Measurements from ENCODE around the gene ERICH2.

ERICH2 gene

DNA sequence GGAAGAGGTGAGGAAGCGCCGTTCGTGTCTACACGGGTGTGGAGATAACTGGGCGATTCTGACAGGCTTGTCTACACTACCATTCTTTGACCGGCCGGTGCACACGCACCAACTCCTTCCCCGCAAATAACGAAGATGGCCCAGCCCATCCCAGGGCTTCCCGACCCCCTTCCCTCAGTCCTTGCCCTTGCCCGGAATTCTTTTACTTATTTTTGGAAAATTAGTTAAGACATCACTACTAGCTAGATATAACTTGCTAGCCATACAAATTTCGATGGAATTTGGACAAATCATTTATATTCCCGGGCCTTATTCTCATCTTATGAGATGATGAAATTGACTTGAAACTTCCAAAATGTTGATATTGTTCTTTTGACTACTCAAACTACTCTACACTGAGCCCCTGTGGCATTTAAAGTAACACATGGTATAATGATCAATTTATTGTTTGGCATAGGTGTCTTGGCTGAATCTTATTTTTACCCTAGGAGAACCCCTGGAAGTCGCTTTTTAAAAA is 1.3 kb downstream of the ERICH2 start:
- Histone ChIP-seq H3K4me1 (peaks cover 6 to 17% (median 12%) of the 10 kb centered on the region in 10 experiments; a peak in 19 of 20 replicates), H3K9ac (peak overlapping the region in 8 of 11 experiments; percentile 43 to 72 (median 63); a peak in 11 of 22 replicates), H3K36me3 (no peaks in the 10 kb centered on the region), H4K20me1 (no peaks in the 10 kb centered on the region), H3K4me3 (peak overlapping the region; percentile 39 to 78 (median 62)), H3K9me3 (replicated peaks in 1 of 11) (no peaks in the 10 kb centered on the region), H3K4me2 (peak overlapping the region; percentile 63 to 94 (median 87)), H3K27me3 (peaks cover 4 to 27% (median 22%) of the 10 kb centered on the region in 11 experiments), H3K27ac (peak overlapping the region in 1 of 11 experiments; percentile 45; a peak in 1 of 22 replicates)
- TF ChIP-seq Cebpa-rat (IDR thresholded peaks at IDR 0.05): no peak

DNA sequence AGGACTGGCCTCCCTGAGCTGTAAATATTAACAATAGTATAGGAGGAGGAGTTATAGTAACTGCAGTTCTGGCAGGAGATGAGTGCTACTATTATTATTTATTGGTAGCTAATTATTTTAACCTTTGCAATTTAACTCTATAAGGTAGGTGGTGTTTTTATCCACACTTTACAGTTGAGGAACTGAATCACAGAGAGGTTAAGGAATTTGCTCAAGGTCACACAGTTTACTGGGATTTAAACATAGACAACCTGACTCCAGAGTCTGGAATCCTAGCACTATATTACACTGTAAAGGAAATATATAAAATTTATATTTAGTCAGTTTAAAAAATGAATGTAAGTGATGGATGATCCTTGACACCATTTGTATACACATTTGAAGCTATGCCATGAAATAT is 2.1 kb downstream of the ERICH2 start:
- H3K36me3 ChIP-seq: no peaks in the 10 kb centered on the region
- H3K4me1 ChIP-seq: peaks cover 6 to 17% (median 12%) of the 10 kb centered on the region in 10 experiments; a peak in 19 of 20 replicates
- H3K9me3 ChIP-seq (replicated peaks in 1 of 11): no peaks in the 10 kb centered on the region
- H3K9ac ChIP-seq: no peak overlapping the region
- no peak overlapping the region for H3K4me2 ChIP-seq
- TF ChIP-seq Cebpa-rat (IDR thresholded peaks at IDR 0.05): no peak
- no peak overlapping the region for H3K27ac ChIP-seq
- H3K27me3 ChIP-seq: peaks cover 4 to 27% (median 22%) of the 10 kb centered on the region in 11 experiments
- H4K20me1 ChIP-seq: no peaks in the 10 kb centered on the region
- H3K4me3 ChIP-seq: no peak overlapping the region

DNA sequence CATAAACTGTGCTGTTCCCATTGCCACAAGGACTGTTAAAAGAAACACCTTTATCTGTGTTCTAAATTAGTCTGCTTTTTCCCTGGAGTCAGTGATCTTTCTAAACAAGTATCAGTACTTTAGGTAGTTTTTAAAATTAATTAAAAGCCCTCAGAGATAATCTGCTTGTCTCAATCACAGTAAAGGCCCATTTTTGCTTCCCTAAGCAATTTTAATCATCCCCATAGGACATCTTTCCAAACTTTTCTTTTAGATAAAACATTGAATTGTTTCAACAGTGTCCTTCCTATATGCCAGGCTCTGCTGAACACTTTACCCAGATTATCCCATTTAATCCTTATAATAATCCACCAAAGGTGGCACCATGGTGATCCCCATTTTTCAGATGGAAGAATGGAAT is 3.9 kb downstream of the ERICH2 start:
- H3K4me2 ChIP-seq: no peak overlapping the region
- no peak overlapping the region for H3K4me3 ChIP-seq
- no peaks in the 10 kb centered on the region for H4K20me1 ChIP-seq
- peaks cover 6 to 17% (median 12%) of the 10 kb centered on the region in 10 experiments; a peak in 19 of 20 replicates for H3K4me1 ChIP-seq
- H3K36me3 ChIP-seq: no peaks in the 10 kb centered on the region
- H3K27me3 ChIP-seq: peaks cover 4 to 27% (median 22%) of the 10 kb centered on the region in 11 experiments
- no peak overlapping the region for H3K9ac ChIP-seq
- H3K27ac ChIP-seq: no peak overlapping the region
- H3K9me3 ChIP-seq (replicated peaks in 1 of 11): no peaks in the 10 kb centered on the region
- TF ChIP-seq Cebpa-rat (IDR thresholded peaks at IDR 0.05): no peak

DNA sequence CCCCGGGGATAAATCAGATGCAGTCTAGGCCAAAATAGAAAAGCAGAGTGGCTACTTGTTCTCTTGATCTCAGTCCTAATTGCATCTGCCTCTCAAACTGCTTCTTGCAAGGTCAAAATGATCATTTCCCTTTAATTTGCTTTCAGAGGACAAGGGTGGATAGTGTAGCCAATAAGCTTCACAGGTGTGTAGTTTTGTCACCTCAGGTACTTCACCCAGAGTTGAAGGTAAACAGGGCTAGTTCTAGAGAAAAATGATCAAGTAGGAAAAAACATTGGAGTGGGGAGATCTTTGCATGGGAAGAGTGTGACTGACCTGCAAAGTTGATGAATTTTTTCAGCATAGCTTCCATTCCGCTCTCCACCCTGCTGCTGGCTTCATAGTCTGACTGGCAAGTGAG is 8.7 kb downstream of the ERICH2 start:
- no peak overlapping the region for H3K4me3 ChIP-seq
- TF ChIP-seq Cebpa-rat (IDR thresholded peaks at IDR 0.05): no peak
- H3K36me3 ChIP-seq: no peaks in the 10 kb centered on the region
- H3K4me2 ChIP-seq: no peak overlapping the region
- no peaks in the 10 kb centered on the region for H3K9me3 ChIP-seq (replicated peaks in 1 of 11)
- no peaks in the 10 kb centered on the region for H4K20me1 ChIP-seq
- H3K4me1 ChIP-seq: no peaks in the 10 kb centered on the region
- H3K27me3 ChIP-seq: no peaks in the 10 kb centered on the region
- H3K9ac ChIP-seq: no peak overlapping the region
- no peak overlapping the region for H3K27ac ChIP-seq

DNA sequence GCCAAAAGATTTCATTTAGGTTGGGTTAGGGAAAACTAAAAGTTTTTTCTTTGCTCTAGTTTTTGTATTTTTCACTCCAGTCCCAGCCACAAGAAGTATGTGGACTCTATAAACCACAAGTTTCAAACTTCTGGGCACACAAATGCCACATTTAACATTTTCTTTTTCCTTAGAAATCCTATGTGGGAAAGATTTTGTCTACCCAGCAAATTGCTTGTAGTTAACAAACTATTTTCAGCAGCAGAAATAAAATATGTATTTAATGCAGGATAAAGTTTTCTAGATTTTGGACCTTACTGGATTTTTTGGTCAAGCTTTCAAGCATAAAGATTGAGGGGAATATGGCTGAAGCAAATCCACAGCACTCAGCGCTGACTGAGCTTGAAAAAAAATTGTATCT is 9.1 kb downstream of the ERICH2 start:
- no peaks in the 10 kb centered on the region for H3K36me3 ChIP-seq
- H3K27ac ChIP-seq: no peak overlapping the region
- no peaks in the 10 kb centered on the region for H3K4me1 ChIP-seq
- no peaks in the 10 kb centered on the region for H4K20me1 ChIP-seq
- H3K27me3 ChIP-seq: no peaks in the 10 kb centered on the region
- TF ChIP-seq Cebpa-rat (IDR thresholded peaks at IDR 0.05): no peak
- no peak overlapping the region for H3K4me3 ChIP-seq
- H3K4me2 ChIP-seq: no peak overlapping the region
- H3K9ac ChIP-seq: no peak overlapping the region
- H3K9me3 ChIP-seq (replicated peaks in 1 of 11): no peaks in the 10 kb centered on the region

DNA sequence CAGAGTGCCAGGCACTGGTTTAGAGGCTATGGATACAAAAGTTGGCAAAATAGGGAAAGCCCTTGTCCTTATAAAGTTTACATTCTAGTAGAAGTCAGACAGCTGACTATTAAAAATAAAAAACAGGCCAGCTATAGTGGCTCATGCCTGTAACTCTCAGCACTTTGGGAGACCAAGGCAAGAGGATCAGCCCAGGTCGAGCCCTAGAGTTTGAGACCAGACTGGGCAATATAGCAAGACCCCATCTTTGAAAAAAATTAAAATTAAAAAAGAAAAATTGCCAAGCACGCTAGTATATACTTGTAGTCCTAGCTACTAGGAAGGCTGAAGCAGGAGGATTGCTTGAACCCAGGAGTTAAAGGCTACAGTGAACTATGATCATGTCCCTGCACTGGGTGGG is 12.5 kb downstream of the ERICH2 start:
- Histone ChIP-seq H3K27me3 (no peaks in the 10 kb centered on the region), H3K27ac (no peak overlapping the region), H3K4me3 (no peak overlapping the region), H3K4me2 (no peak overlapping the region), H3K4me1 (no peaks in the 10 kb centered on the region), H3K9ac (no peak overlapping the region), H3K36me3 (no peaks in the 10 kb centered on the region), H4K20me1 (no peaks in the 10 kb centered on the region), H3K9me3 (replicated peaks in 1 of 11) (no peaks in the 10 kb centered on the region)
- TF ChIP-seq Cebpa-rat (IDR thresholded peaks at IDR 0.05): no peak

- Histone ChIP-seq H3K9me3 (replicated peaks in 1 of 11) (no peaks in the 10 kb centered on the region), H3K4me1 (no peaks in the 10 kb centered on the region), H4K20me1 (no peaks in the 10 kb centered on the region), H3K27me3 (no peaks in the 10 kb centered on the region), H3K36me3 (no peaks in the 10 kb centered on the region), H3K4me2 (no peak overlapping the region), H3K27ac (no peak overlapping the region), H3K9ac (no peak overlapping the region), H3K4me3 (no peak overlapping the region)
- no peak for TF ChIP-seq Cebpa-rat (IDR thresholded peaks at IDR 0.05)
Measured at GRCh38 chr2:170783549-170783948, 13.4 kb downstream of the ERICH2 start.

GRCh38 chr2:170798996-170799395 is 28.8 kb downstream of the ERICH2 start:
- Histone ChIP-seq H3K9ac (no peak overlapping the region), H3K36me3 (no peaks in the 10 kb centered on the region), H3K4me2 (no peak overlapping the region; a peak in 1 of 22 replicates), H4K20me1 (no peaks in the 10 kb centered on the region), H3K4me1 (peaks cover 0 to 8% (median 0%) of the 10 kb centered on the region in 10 experiments; a peak in 5 of 20 replicates), H3K27ac (no peak overlapping the region), H3K27me3 (no peaks in the 10 kb centered on the region), H3K9me3 (replicated peaks in 1 of 11) (no peaks in the 10 kb centered on the region), H3K4me3 (no peak overlapping the region)
- no peak for TF ChIP-seq Cebpa-rat (IDR thresholded peaks at IDR 0.05)

DNA sequence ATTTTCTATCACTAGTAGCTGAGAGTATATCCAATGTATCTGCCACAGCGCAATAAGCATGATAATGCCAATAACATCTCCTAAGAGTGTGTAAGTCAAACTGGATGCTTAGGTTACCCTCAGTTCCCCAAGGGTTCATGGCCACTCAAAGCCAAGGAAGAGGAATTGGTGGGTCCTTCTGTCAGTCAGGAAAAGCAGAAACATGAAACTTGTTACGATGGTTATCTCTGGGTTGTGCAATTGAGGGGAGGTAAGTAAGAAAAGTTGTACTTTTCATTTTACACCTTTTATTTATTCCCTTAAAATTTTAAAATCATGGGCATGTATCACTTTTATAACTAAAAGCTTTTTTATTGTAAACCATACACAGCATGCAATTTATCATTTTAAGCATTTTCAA is 36.4 kb downstream of the ERICH2 start:
- Histone ChIP-seq H3K27ac (no peak overlapping the region), H3K27me3 (peaks cover 0 to 4% (median 0%) of the 10 kb centered on the region in 11 experiments; a peak in 1 of 22 replicates), H3K4me3 (no peak overlapping the region), H4K20me1 (no peaks in the 10 kb centered on the region; a peak in 1 of 22 replicates), H3K4me2 (no peak overlapping the region), H3K4me1 (no peaks in the 10 kb centered on the region), H3K36me3 (no peaks in the 10 kb centered on the region), H3K9me3 (replicated peaks in 1 of 11) (no peaks in the 10 kb centered on the region), H3K9ac (no peak overlapping the region)
- TF ChIP-seq Cebpa-rat (IDR thresholded peaks at IDR 0.05): no peak

Data from BLaER1 treated with 17β-estradiol and CSF1 and Interleukin-3, amounts not matched to agents 10 nM and 100 nM (cell line).